PC-3 (cell line): ENCODE measurements around the gene SPIRE1.

ENCODE experiments used
- CTCF ChIP-seq: fragments of 300-600 bp; sonication (generic); conservative IDR thresholded peaks from 2 replicates; pipeline ENCODE4 v1.5.1; 2017; ENCODE audit warnings: antibody characterized with exemption, low read depth, mild to moderate bottlenecking, low read length
- EZH2 ChIP-seq: fragments of 300-600 bp; sonication (generic); IDR thresholded peaks from one replicate; pipeline ENCODE4 v1.6.1; 2017; ENCODE audit warnings: antibody characterized with exemption, mild to moderate bottlenecking, low read length; ENCODE audit not compliant: unreplicated experiment
- EZH2phosphoT487 ChIP-seq: fragments of 300-600 bp; sonication (generic); IDR thresholded peaks from 2 replicates; pipeline ENCODE4 v1.6.1; 2018; ENCODE audit warnings: mild to moderate bottlenecking, antibody characterized with exemption, low read length, borderline replicate concordance

DNA sequence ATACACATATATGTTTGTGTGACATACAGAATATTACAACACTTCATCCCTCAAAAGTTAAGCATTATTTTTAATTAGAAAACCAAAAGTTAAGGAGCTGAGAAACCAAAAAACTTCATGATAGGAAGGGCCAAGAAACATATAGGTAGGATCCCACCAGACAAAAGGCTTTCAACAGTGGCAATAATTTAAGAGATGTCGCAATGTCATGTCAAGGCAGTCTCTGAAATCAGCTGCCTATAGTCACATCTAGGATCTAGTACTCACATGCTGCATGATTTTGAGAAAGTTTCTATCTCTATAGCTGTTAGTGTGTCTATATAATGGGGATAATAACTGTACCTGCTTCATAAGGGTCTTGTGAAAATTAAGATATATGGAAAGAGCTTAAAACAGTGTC is 72.7 kb downstream of the SPIRE1 start:
- TF ChIP-seq CTCF (no peak), EZH2 (no peak), EZH2phosphoT487 (no peak)
